Panc1 (cell line): ENCODE measurements around the gene ZNF362. TPM values are rescaled to one million over a fixed set of nuclear protein-coding genes. Genes with fewer than 3 reads are reported as not detected.

Source experiments
- ATAC-seq: fragments of 200-7000 bp; cut with Tn5 transposase; 2 replicates; pipeline ENCODE4 v1.9.1; 2020; ENCODE audit warnings: mild to moderate bottlenecking, moderate library complexity
- BruUV-seq: library from RNA; stranded (reverse); fragments of 400-500 nt; replicated peaks from 2 replicates; lab custom pipeline; 2021; lab: Mats Ljungman, UMichigan
- CTCF ChIA-PET: fragments of 300-600 bp; sonication (Branson Sonifier 250); formaldehyde crosslinking; loops from one replicate; lab custom pipeline; 2022; ENCODE audit warnings: antibody characterized with exemption; lab: Charles Lee
- POLR2A ChIA-PET: fragments of 300-600 bp; sonication (Branson Sonifier 250); formaldehyde crosslinking; loops from one replicate; lab custom pipeline; 2022; ENCODE audit warnings: antibody characterized with exemption; lab: Charles Lee
- DNase-seq: peaks from one replicate; pipeline ENCODE4 v3.0.0-alpha.2; 2010; ENCODE audit warnings: low read depth, low spot score
- H3K27ac ChIP-seq: 2 replicates; pipeline ENCODE4 v1.5.1; 2011; ENCODE audit warnings: mild to moderate bottlenecking, low read length, inconsistent platforms
- H3K27me3 ChIP-seq: fragments of 200-500 bp; sonication (Bioruptor generic); 2 replicates; pipeline ENCODE4 v1.6.0; 2014; ENCODE audit warnings: low read length, inconsistent platforms; ENCODE audit not compliant: control insufficient read depth, insufficient read depth
- H3K36me3 ChIP-seq: fragments of 200-500 bp; sonication (Bioruptor generic); 2 replicates; pipeline ENCODE4 v1.5.1; 2014; ENCODE audit warnings: inconsistent platforms, mild to moderate bottlenecking, low read length, moderate library complexity; ENCODE audit not compliant: control insufficient read depth, insufficient read depth
- H3K4me1 ChIP-seq: 2 replicates; pipeline ENCODE4 v1.5.1; 2011; ENCODE audit warnings: inconsistent platforms, mild to moderate bottlenecking, low read length, moderate library complexity; ENCODE audit not compliant: control insufficient read depth, insufficient read depth
- H3K4me3 ChIP-seq, 2 experiments: 2 replicates each; pipeline ENCODE4 v1.5.1; 2011 to 2012; ENCODE audit warnings: low read depth in 2 of 2, low read length in 2 of 2, mild to moderate bottlenecking in 2 of 2, inconsistent platforms in 1 of 2, moderate library complexity in 1 of 2
- H3K9me3 ChIP-seq: fragments of 200-500 bp; sonication (Bioruptor generic); 2 replicates; pipeline ENCODE4 v1.5.1; 2014; ENCODE audit warnings: low read depth, mild to moderate bottlenecking, inconsistent platforms, low read length, moderate library complexity; ENCODE audit not compliant: control insufficient read depth, insufficient read depth
- POLR2AphosphoS5 ChIP-seq: IDR thresholded peaks from 2 replicates; pipeline ENCODE4 v1.6.1; 2012; ENCODE audit warnings: mild to moderate bottlenecking, low read depth, low read length, moderate library complexity
- SIN3A ChIP-seq: IDR thresholded peaks from 2 replicates; pipeline ENCODE4 v1.6.1; 2012; ENCODE audit warnings: low read depth, mild to moderate bottlenecking, low read length, moderate library complexity, borderline replicate concordance; ENCODE audit not compliant: insufficient read depth
- TCF7L2 ChIP-seq: IDR thresholded peaks from 2 replicates; pipeline ENCODE4 v1.6.1; 2011; ENCODE audit warnings: mild to moderate bottlenecking, low read depth, low read length, inconsistent platforms
- in situ Hi-C: cut with HindIII; loops from 2 replicates; pipeline ENCODE4 v1.10.0; 2016; ENCODE audit warnings: low sequenced_read_pairs, low pct_unique_long_range_greater_than_20kb
- intact Hi-C: fragments of 100-400 bp; cut with micrococcal nuclease; formaldehyde crosslinking; loops from one replicate; pipeline ENCODE4 v1.10.0; 2022; ENCODE audit not compliant: unreplicated experiment
- total RNA-seq: library from RNA; stranded (reverse); gene quantifications from one replicate; pipeline ENCODE4 v1.2.1, GENCODE V29; 2021; ENCODE audit not compliant: unreplicated experiment
- TF ChIP-seq, protein P1 (sequence below), 2 experiments: IDR thresholded peaks; 2 replicates each; pipeline ENCODE4 v1.6.1; 2011 to 2012; ENCODE audit warnings: low read depth in 2 of 2, control low read depth in 1 of 2, low read length in 1 of 2, mild to moderate bottlenecking in 1 of 2, moderate library complexity in 1 of 2; ENCODE audit not compliant: insufficient read depth in 1 of 2
- TF ChIP-seq, protein P2 (sequence below): fragments of 450-650 bp; IDR thresholded peaks from 2 replicates; pipeline ENCODE4 v1.5.1; 2017; ENCODE audit warnings: mild to moderate bottlenecking

Gene ZNF362
- total RNA-seq, 1 experiment from 2014 or later = 17.5 TPM

DNA sequence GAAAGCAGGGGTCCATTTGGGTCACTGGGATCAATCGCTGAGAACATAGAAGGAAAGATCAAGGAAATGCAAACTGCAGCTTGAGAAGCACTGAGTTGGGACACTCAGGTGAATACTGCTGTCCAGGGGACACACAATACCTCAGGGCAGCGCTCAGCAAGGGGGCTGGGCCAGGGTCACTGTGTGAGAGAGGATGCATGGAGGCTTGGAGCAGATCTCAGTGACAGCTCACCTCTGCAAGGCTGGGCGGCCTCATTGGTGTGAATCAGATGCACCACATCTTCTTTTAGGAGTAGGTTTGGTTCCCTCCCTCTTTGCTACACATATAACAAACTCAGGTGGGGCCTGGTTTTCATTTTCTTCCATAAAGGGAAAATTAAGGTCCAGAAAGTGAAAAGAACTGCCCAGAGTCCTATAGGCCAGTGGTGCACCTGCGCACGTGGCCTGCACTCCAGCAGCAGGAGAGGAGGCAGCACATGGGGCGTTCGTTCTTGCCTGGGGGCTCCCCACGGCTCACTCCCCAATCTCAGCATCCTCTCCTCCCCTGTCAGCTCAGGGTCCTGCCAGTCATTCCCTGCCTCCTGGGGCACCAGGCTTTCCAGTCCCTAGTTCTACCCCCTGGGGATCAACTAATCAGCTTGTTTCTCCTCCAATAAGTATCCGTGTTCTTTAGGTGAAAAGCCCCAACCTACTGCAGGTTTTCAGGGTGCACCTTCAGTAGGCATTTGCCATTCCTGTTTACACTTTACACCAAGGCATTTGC is 63.1 kb downstream of the ZNF362 start:
- H3K27me3 ChIP-seq = no peaks in the 10 kb centered on the region
- ChIA-PET POLR2A (no interaction called here), CTCF (no interaction called here)
- DNase-seq (no peak), ATAC-seq (no peak)
- H3K36me3 ChIP-seq = peaks cover 2% of the 10 kb centered on the region; the same call in 1 of the 2 replicates
- no TSS peak for BruUV-seq
- in situ Hi-C loops = no loop called here
- H3K9me3 ChIP-seq = no peaks in the 10 kb centered on the region
- intact Hi-C loops = no loop called here
- no peak overlapping the region for H3K4me3 ChIP-seq
- no peak overlapping the region for H3K27ac ChIP-seq
- no peak for TF ChIP-seq SIN3A
- TF ChIP-seq TCF7L2 = no peak
- TF ChIP-seq POLR2AphosphoS5 = no peak
- H3K4me1 ChIP-seq = peaks cover 5% of the 10 kb centered on the region; the same call in 1 of the 2 replicates

DNA sequence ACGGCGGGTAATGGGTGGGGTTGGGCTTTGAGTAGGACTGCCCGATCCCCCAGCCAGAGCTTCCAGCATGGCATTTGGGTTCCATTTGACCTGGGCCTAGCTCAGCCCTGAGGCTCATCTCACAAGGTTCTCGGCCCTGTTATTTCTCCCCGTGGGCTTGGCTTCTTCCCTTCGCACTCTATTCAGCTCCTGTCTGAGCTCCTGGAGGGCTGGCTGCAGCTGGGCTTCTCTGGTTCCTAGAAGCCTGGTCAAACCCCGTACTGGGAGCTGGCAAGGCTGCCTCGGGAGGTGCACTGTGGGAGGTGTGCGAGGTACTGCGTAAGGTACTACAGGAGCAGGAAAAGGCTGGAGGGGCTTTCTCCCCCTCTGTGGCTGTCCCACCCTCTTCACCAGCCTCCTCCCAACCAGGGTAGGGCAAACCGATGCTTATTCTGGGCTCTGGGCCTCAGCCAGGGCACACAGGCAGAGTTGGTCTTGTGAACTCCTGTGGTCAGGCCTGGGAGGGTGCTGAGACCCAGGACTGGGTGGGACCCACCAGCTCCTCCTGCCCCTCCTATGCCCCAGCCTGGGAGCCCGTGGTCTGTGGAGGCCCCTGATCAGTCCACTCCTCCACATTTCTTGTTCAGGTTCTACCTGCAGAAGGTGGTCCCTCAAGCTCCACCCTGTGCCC is 63.8 kb downstream of the ZNF362 start:
- TF ChIP-seq TCF7L2 (no peak), POLR2AphosphoS5 (no peak)
- TF ChIP-seq, protein P1, sequence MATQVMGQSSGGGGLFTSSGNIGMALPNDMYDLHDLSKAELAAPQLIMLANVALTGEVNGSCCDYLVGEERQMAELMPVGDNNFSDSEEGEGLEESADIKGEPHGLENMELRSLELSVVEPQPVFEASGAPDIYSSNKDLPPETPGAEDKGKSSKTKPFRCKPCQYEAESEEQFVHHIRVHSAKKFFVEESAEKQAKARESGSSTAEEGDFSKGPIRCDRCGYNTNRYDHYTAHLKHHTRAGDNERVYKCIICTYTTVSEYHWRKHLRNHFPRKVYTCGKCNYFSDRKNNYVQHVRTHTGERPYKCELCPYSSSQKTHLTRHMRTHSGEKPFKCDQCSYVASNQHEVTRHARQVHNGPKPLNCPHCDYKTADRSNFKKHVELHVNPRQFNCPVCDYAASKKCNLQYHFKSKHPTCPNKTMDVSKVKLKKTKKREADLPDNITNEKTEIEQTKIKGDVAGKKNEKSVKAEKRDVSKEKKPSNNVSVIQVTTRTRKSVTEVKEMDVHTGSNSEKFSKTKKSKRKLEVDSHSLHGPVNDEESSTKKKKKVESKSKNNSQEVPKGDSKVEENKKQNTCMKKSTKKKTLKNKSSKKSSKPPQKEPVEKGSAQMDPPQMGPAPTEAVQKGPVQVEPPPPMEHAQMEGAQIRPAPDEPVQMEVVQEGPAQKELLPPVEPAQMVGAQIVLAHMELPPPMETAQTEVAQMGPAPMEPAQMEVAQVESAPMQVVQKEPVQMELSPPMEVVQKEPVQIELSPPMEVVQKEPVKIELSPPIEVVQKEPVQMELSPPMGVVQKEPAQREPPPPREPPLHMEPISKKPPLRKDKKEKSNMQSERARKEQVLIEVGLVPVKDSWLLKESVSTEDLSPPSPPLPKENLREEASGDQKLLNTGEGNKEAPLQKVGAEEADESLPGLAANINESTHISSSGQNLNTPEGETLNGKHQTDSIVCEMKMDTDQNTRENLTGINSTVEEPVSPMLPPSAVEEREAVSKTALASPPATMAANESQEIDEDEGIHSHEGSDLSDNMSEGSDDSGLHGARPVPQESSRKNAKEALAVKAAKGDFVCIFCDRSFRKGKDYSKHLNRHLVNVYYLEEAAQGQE (IDR thresholded peaks at IDR 0.05; ENCODE audit: insufficient read depth in 1 of 2, low read depth in 2 of 2, low read length in 1 of 2) = no peak
- Histone ChIP-seq H3K36me3 (peaks cover 5% of the 10 kb centered on the region; the same call in 1 of the 2 replicates), H3K27me3 (no peaks in the 10 kb centered on the region), H3K27ac (no peak overlapping the region), H3K4me1 (peaks cover 5% of the 10 kb centered on the region; the same call in 1 of the 2 replicates), H3K4me3 (no peak overlapping the region), H3K9me3 (no peaks in the 10 kb centered on the region)
- BruUV-seq = no TSS peak
- intact Hi-C loops (no loop called here), in situ Hi-C loops (no loop called here)
- ATAC-seq (peak; percentile 49), DNase-seq (no peak)
- CTCF ChIA-PET = interaction anchor here (1.3 kb wide), 1 partner anchor 25 kb away, joined by 3 read pairs; no protein-coding TSS in a partner anchor
- POLR2A ChIA-PET = no interaction called here

DNA sequence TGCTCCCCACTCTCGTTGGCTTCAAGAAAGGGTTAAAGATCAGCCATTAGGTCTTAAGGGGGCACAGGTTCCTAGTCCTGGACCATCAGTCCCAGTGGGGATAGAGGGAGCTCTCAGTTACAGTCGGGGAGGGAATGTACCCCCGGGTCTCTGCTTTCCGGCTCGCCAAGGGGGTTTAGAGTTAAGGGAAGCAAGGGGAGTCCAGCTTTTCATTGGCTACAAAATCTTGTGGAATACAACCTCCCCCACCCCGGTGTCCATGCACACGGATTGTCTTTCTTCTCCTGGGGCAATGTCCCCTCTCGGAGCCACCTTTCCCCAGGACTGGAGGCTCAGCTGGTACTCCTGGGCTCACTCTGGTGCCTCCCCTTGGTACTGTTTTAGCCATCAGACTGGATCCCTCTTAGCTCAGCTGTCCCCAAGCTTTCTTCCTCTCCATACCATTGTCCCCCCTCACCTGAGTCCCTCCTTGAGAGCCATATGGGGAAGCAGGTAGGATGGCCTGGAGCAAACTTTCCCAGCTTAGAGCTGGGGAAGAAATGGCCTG is 64.4 kb downstream of the ZNF362 start, which contains the start of gene A3GALT2:
A3GALT2 (minus strand) TSS at position 480 of the 547 bp plus-strand sequence; CDS start at position 480, 0 bp downstream.
- H3K4me1 ChIP-seq = peaks cover 5% of the 10 kb centered on the region; the same call in 1 of the 2 replicates
- H3K4me3 ChIP-seq = no peak within 1 kb of the TSS
- intact Hi-C loops (no loop called here), in situ Hi-C loops (no loop called here)
- BruUV-seq = no TSS peak
- TF ChIP-seq POLR2AphosphoS5 = 0 out of 2 replicates have a peak, but pooled peaks have one; percentile 19
- TF ChIP-seq, protein P2, sequence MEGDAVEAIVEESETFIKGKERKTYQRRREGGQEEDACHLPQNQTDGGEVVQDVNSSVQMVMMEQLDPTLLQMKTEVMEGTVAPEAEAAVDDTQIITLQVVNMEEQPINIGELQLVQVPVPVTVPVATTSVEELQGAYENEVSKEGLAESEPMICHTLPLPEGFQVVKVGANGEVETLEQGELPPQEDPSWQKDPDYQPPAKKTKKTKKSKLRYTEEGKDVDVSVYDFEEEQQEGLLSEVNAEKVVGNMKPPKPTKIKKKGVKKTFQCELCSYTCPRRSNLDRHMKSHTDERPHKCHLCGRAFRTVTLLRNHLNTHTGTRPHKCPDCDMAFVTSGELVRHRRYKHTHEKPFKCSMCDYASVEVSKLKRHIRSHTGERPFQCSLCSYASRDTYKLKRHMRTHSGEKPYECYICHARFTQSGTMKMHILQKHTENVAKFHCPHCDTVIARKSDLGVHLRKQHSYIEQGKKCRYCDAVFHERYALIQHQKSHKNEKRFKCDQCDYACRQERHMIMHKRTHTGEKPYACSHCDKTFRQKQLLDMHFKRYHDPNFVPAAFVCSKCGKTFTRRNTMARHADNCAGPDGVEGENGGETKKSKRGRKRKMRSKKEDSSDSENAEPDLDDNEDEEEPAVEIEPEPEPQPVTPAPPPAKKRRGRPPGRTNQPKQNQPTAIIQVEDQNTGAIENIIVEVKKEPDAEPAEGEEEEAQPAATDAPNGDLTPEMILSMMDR = no peak
- no peak for TF ChIP-seq TCF7L2
- TF ChIP-seq, protein P1 (IDR thresholded peaks at IDR 0.05; ENCODE audit: insufficient read depth in 1 of 2, low read depth in 2 of 2, low read length in 1 of 2) = no peak
- no peak for TF ChIP-seq SIN3A
- peaks cover 8% of the 10 kb centered on the region for H3K36me3 ChIP-seq
- POLR2A ChIA-PET = no interaction called here
- no peak within 1 kb of the TSS for H3K27ac ChIP-seq
- DNase-seq (no peak), ATAC-seq (peak; percentile 27)
- H3K27me3 ChIP-seq = no peaks in the 10 kb centered on the region
- no peaks in the 10 kb centered on the region for H3K9me3 ChIP-seq
- CTCF ChIA-PET = interaction anchor here (1.3 kb wide), 1 partner anchor 25 kb away, joined by 3 read pairs; no protein-coding TSS in a partner anchor
